H1 (cell line): ENCODE results near the gene FOXN3. TPM values are rescaled to one million over a fixed set of nuclear protein-coding genes. Genes with fewer than 3 reads are reported as not detected.
A peak's percentile ranks its signal among the peaks of the same experiment; 100 is the strongest.

Experiments
- CTCF ChIA-PET: fragments of 300-600 bp; sonication (Branson Sonifier 250); formaldehyde crosslinking; loops from one replicate; lab custom pipeline; 2021; ENCODE audit not compliant: partially characterized antibody; lab: Charles Lee
- POLR2A ChIA-PET: fragments of 300-600 bp; sonication (Branson Sonifier 250); formaldehyde crosslinking; loops from one replicate; lab custom pipeline; 2021; ENCODE audit warnings: inconsistent platforms; ENCODE audit not compliant: partially characterized antibody; lab: Charles Lee
- DNase-seq, 2 experiments: peaks; one replicate each; pipeline versions ENCODE4 v3.0.0 to v3.0.0-alpha.2; 2010 to 2022; ENCODE audit warnings: low spot score in 2 of 2, low read depth in 1 of 2, mixed read lengths in 1 of 2
- FAIRE-seq: peaks from 2 replicates; lab custom pipeline; 2011; peaks lifted over from hg19 to GRCh38; lab: Jason Lieb, UNC
- H2AFZ ChIP-seq: 2 replicates; pipeline ENCODE4 v1.8.1; 2012; ENCODE audit warnings: low read length, inconsistent platforms
- H2AK5ac ChIP-seq: 2 replicates; pipeline ENCODE4 v1.6.1; 2013; ENCODE audit warnings: low read depth, low read length
- H2BK120ac ChIP-seq: replicated peaks from 2 replicates; pipeline ENCODE3; 2013; ENCODE audit warnings: low read depth, low read length, inconsistent platforms
- H2BK12ac ChIP-seq: 2 replicates; pipeline ENCODE4 v1.6.1; 2013; ENCODE audit warnings: low read depth, low read length
- H2BK15ac ChIP-seq: 2 replicates; pipeline ENCODE4 v1.6.1; 2013; ENCODE audit warnings: low read length
- H2BK20ac ChIP-seq: 2 replicates; pipeline ENCODE4 v1.6.1; 2013; ENCODE audit warnings: low read length
- H2BK5ac ChIP-seq: 2 replicates; pipeline ENCODE4 v1.6.1; 2013; ENCODE audit warnings: low read depth, low read length
- H3K14ac ChIP-seq: 2 replicates; pipeline ENCODE4 v1.6.1; 2013; ENCODE audit warnings: inconsistent platforms; ENCODE audit not compliant: insufficient read length
- H3K18ac ChIP-seq: 2 replicates; pipeline ENCODE4 v1.6.1; 2013; ENCODE audit warnings: low read length; ENCODE audit errors: extremely low read depth
- H3K23ac ChIP-seq: 2 replicates; pipeline ENCODE4 v1.6.1; 2013; ENCODE audit warnings: inconsistent platforms; ENCODE audit not compliant: insufficient read length
- H3K23me2 ChIP-seq: 2 replicates; pipeline ENCODE4 v1.6.1; 2013; ENCODE audit warnings: low read depth, low read length
- H3K27ac ChIP-seq: 2 replicates; pipeline ENCODE4 v1.6.1; 2011; ENCODE audit warnings: low read depth, low read length, inconsistent platforms
- H3K27me3 ChIP-seq, 4 experiments: replicated peaks in 1 of 4; 1 replicate in 1 of 4; 2 replicates in 3 of 4; pipeline versions ENCODE4 v1.6.1 to v1.8.1; 2011 to 2013; ENCODE audit warnings: low read length in 3 of 4, mild to moderate bottlenecking in 3 of 4, inconsistent platforms in 2 of 4, mixed read lengths in 2 of 4, moderate library complexity in 1 of 4; ENCODE audit not compliant: control insufficient read depth in 3 of 4, insufficient read depth in 3 of 4; ENCODE audit errors: extremely low read depth in 1 of 4
- H3K36me3 ChIP-seq, 4 experiments: 2 replicates each; pipeline versions ENCODE4 v1.6.1 to v1.8.1; 2011 to 2013; ENCODE audit warnings: mild to moderate bottlenecking in 4 of 4, low read length in 3 of 4, moderate library complexity in 2 of 4, control low read depth in 1 of 4, inconsistent platforms in 1 of 4; ENCODE audit not compliant: insufficient read depth in 4 of 4, control insufficient read depth in 2 of 4
- H3K4ac ChIP-seq: replicated peaks from 2 replicates; pipeline ENCODE3; 2013; ENCODE audit warnings: low read length, low read depth, mixed read lengths, inconsistent platforms; ENCODE audit not compliant: insufficient read length
- H3K4me1 ChIP-seq, 4 experiments: replicated peaks in 1 of 4; 1 replicate in 1 of 4; 2 replicates in 3 of 4; pipeline versions ENCODE4 v1.6.1 to v1.8.1; 2011 to 2013; ENCODE audit warnings: low read length in 3 of 4, inconsistent platforms in 2 of 4, mixed read lengths in 1 of 4; ENCODE audit not compliant: insufficient read depth in 4 of 4, control insufficient read depth in 3 of 4
- H3K4me2 ChIP-seq, 2 experiments: 2 replicates each; pipeline versions ENCODE4 v1.6.1 to v1.8.1; 2011 to 2013; ENCODE audit warnings: low read depth in 2 of 2, low read length in 2 of 2, control low read depth in 1 of 2, inconsistent platforms in 1 of 2, mild to moderate bottlenecking in 1 of 2; ENCODE audit not compliant: insufficient read depth in 1 of 2
- H3K4me3 ChIP-seq, 4 experiments: fragments of 200-600, 300-600 bp in 1 of 4; sonication (generic), shearing (Covaris generic), sonication (Bioruptor Twin) in 1 of 4; 2 replicates each; pipeline versions ENCODE4 v1.5.1 to v1.8.1; 2011 to 2016; ENCODE audit warnings: low read length in 4 of 4, low read depth in 3 of 4, control low read depth in 2 of 4, inconsistent platforms in 2 of 4, mild to moderate bottlenecking in 2 of 4, mixed read lengths in 1 of 4, moderate library complexity in 1 of 4; ENCODE audit not compliant: insufficient read depth in 2 of 4; ENCODE audit errors: extremely low read depth in 1 of 4
- H3K56ac ChIP-seq: replicated peaks from 2 replicates; pipeline ENCODE3; 2013; ENCODE audit warnings: low read depth, mild to moderate bottlenecking, mixed read lengths, low read length, inconsistent platforms; ENCODE audit not compliant: insufficient read length
- H3K79me1 ChIP-seq: 2 replicates; pipeline ENCODE4 v1.6.1; 2013; ENCODE audit warnings: low read depth, low read length, control low read depth
- H3K79me2 ChIP-seq, 2 experiments: 2 replicates each; pipeline versions ENCODE4 v1.6.1 to v1.8.1; 2012 to 2013; ENCODE audit warnings: low read length in 2 of 2, mild to moderate bottlenecking in 2 of 2, inconsistent platforms in 1 of 2; ENCODE audit not compliant: insufficient read depth in 2 of 2, control insufficient read depth in 1 of 2
- H3K9ac ChIP-seq, 4 experiments: replicated peaks in 1 of 4; 1 replicate in 1 of 4; 2 replicates in 3 of 4; pipeline versions ENCODE4 v1.6.1 to v1.8.1; 2011 to 2013; ENCODE audit warnings: low read depth in 3 of 4, low read length in 3 of 4, control low read depth in 2 of 4, mild to moderate bottlenecking in 2 of 4, moderate library complexity in 2 of 4, inconsistent platforms in 1 of 4; ENCODE audit errors: extremely low read depth in 1 of 4
- H3K9me3 ChIP-seq, 2 experiments: 2 replicates each; pipeline versions ENCODE4 v1.6.1 to v1.8.1; 2012 to 2013; ENCODE audit warnings: mild to moderate bottlenecking in 2 of 2, moderate library complexity in 2 of 2, control low read depth in 1 of 2, inconsistent platforms in 1 of 2, low read depth in 1 of 2, low read length in 1 of 2, mixed read lengths in 1 of 2; ENCODE audit not compliant: insufficient read depth in 2 of 2
- H4K20me1 ChIP-seq, 2 experiments: replicated peaks in 1 of 2; 2 replicates each; pipeline versions ENCODE3 to v1.8.1; 2011 to 2013; ENCODE audit warnings: inconsistent platforms in 2 of 2, low read length in 2 of 2, mild to moderate bottlenecking in 1 of 2; ENCODE audit not compliant: insufficient read depth in 2 of 2, control insufficient read depth in 1 of 2
- H4K5ac ChIP-seq: 2 replicates; pipeline ENCODE4 v1.6.1; 2013; ENCODE audit warnings: low read length, low read depth, mixed read lengths, inconsistent platforms; ENCODE audit not compliant: insufficient read length
- H4K8ac ChIP-seq: 2 replicates; pipeline ENCODE4 v1.8.0; 2013; ENCODE audit warnings: mild to moderate bottlenecking, moderate library complexity, low read length, inconsistent platforms; ENCODE audit not compliant: insufficient read depth; ENCODE audit errors: extremely low read depth
- H4K91ac ChIP-seq: replicated peaks from 2 replicates; pipeline ENCODE3; 2013; ENCODE audit warnings: low read length, mixed read lengths, inconsistent platforms; ENCODE audit not compliant: insufficient read length
- CBX8 ChIP-seq: fragments of 300-800, 300-1000 bp; sonication (generic); IDR thresholded peaks from 2 replicates; pipeline ENCODE4 v1.7.1; 2016; ENCODE audit warnings: low read depth, low read length, borderline replicate concordance
- CHD1 ChIP-seq: IDR thresholded peaks from 2 replicates; pipeline ENCODE4 v1.6.1; 2012; ENCODE audit warnings: low read depth, low read length, improper control_type of control experiment
- CTBP2 ChIP-seq: IDR thresholded peaks from 2 replicates; pipeline ENCODE4 v1.7.0; 2011; ENCODE audit warnings: borderline replicate concordance, mild to moderate bottlenecking, moderate library complexity, mixed read lengths, low read length; ENCODE audit not compliant: insufficient read depth, insufficient read length
- EGR1 ChIP-seq: IDR thresholded peaks from 2 replicates; pipeline ENCODE4 v1.6.1; 2011; ENCODE audit warnings: low read depth, low read length, borderline replicate concordance
- MAX ChIP-seq: IDR thresholded peaks from 2 replicates; pipeline ENCODE4 v1.6.1; 2012; ENCODE audit warnings: inconsistent platforms
- NRF1 ChIP-seq: IDR thresholded peaks from 2 replicates; pipeline ENCODE4 v1.6.1; 2011; ENCODE audit warnings: mild to moderate bottlenecking, low read depth, low read length, improper control_type of control experiment
- POU5F1 ChIP-seq: IDR thresholded peaks from 2 replicates; pipeline ENCODE4 v1.6.1; 2011; ENCODE audit warnings: low read depth, mild to moderate bottlenecking, low read length, moderate library complexity
- RFX5 ChIP-seq: IDR thresholded peaks from 2 replicates; pipeline ENCODE4 v1.6.1; 2011; ENCODE audit warnings: low read depth, low read length, improper control_type of control experiment, borderline replicate concordance
- SIRT6 ChIP-seq: IDR thresholded peaks from one replicate; pipeline ENCODE4 v1.7.1; 2012; ENCODE audit warnings: low read length, inconsistent platforms
- SP1 ChIP-seq: IDR thresholded peaks from 2 replicates; pipeline ENCODE4 v1.6.1; 2011; ENCODE audit warnings: low read depth, low read length
- SP2 ChIP-seq: IDR thresholded peaks from 2 replicates; pipeline ENCODE4 v1.6.1; 2012; ENCODE audit warnings: mild to moderate bottlenecking, low read length, inconsistent platforms
- SP4 ChIP-seq: IDR thresholded peaks from 2 replicates; pipeline ENCODE4 v1.6.1; 2012; ENCODE audit warnings: low read length, inconsistent platforms
- SRF ChIP-seq: IDR thresholded peaks from 2 replicates; pipeline ENCODE4 v1.6.1; 2011; ENCODE audit warnings: mild to moderate bottlenecking, low read depth, low read length, moderate library complexity
- TBP ChIP-seq: IDR thresholded peaks from 2 replicates; pipeline ENCODE4 v1.6.1; 2011; ENCODE audit warnings: low read depth, low read length, improper control_type of control experiment
- WGBS, 2 experiments: shearing (Covaris generic) in 1 of 2; methylation state at CpG; one replicate each; pipeline versions ENCODE4 v1.1.6 to v1.1.7; 2013 to 2015; ENCODE audit warnings: low lambda C conversion rate in 2 of 2, mixed read lengths in 2 of 2, inconsistent platforms in 1 of 2, low coverage in 1 of 2, missing lambda C conversion rate in 1 of 2; ENCODE audit not compliant: insufficient replicate concordance in 2 of 2, insufficient coverage in 1 of 2, insufficient read length in 1 of 2; ENCODE audit errors: extremely low coverage in 1 of 2, missing lambda C conversion rate in 1 of 2; 5-methylcytosine and 5-hydroxymethylcytosine counted together
- polyA plus RNA-seq, 7 experiments: library from polyadenylated mRNA; depleted of rRNA in 3 of 7; stranded (reverse) in 5 of 7; unstranded in 2 of 7; fragments of >200 nt in 5 of 7; fragments of 200-250 nt in 2 of 7; gene quantifications; 1 replicate in 5 of 7; 2 replicates in 1 of 7; 4 replicates in 1 of 7; pipeline versions ENCODE4 v1.2.1 to v1.2.3, GENCODE V29; 2011 to 2013; ENCODE audit warnings: missing spikeins in 2 of 7, mixed read lengths in 2 of 7
- total RNA-seq: library from RNA; stranded (reverse); fragmentation: NEBNext Ultra II Directional; extraction: Animal tissue kit (Norgen Biotek cat#: 25700); gene quantifications from 2 replicates; pipeline ENCODE4 v1.2.1, GENCODE V29; 2021

FOXN3 gene
- total and polyA plus RNA-seq, 2 of the 8 experiments (the other 6 are each of a cell fraction or from before 2014, with no cell fraction given) = 52.6 to 178 TPM

- Histone ChIP-seq H3K4me3 (no peak overlapping the region), H3K56ac (no peak overlapping the region), H2BK20ac (peak overlapping the region; percentile 77), H4K20me1 (no peaks in the 10 kb centered on the region), H3K36me3 (no peaks in the 10 kb centered on the region), H3K9ac (no peak overlapping the region; a peak in 2 of 7 replicates), H2BK120ac (peak overlapping the region; percentile 73), H3K14ac (no peak overlapping the region), H3K4me2 (peak overlapping the region; percentile 46 to 82; a peak in 3 of 4 replicates), H3K27me3 (no peaks in the 10 kb centered on the region), H3K79me1 (no peaks in the 10 kb centered on the region), H3K4ac (peak overlapping the region; percentile 42), H2BK15ac (no peak overlapping the region; the same call in 1 of the 2 replicates)
- POLR2A ChIA-PET = interaction anchor here (1.6 to 1.8 kb wide), 2 partner anchors 11 to 14 kb away, joined by 4 read pairs; no protein-coding TSS in a partner anchor
- DNase-seq = no peak
- TF ChIP-seq SRF (no peak), MAX (no peak), NRF1 (no peak), SP4 (no peak), SP1 (no peak), SP2 (no peak), RFX5 (no peak), CBX8 (no peak), CTBP2 (no peak), SIRT6 (no peak), CHD1 (no peak), TBP (no peak), POU5F1 (no peak), EGR1 (no peak)
- TF ChIP-seq, all 59 proteins: peak for 0
- WGBS, 2 experiments = 80% methylated on average over 4 of the region's 4 CpGs; no CpG with 5 or more reads in 1 of the 2 experiments
- H2BK5ac ChIP-seq = peak overlapping the region; percentile 97
- CTCF ChIA-PET = interaction anchor here (1.2 kb wide), 1 partner anchor 23 kb away, joined by 3 read pairs; no protein-coding TSS in a partner anchor
- H3K23me2 ChIP-seq = no peaks in the 10 kb centered on the region
- H3K4me1 ChIP-seq = peaks cover 10 to 33% (median 23%) of the 10 kb centered on the region in 4 experiments; a peak in 6 of 7 replicates
- no peak overlapping the region for H2AFZ ChIP-seq
- peaks cover 0 to 32% of the 10 kb centered on the region in 2 experiments; a peak in 2 of 4 replicates for H3K79me2 ChIP-seq
- peak overlapping the region; percentile 76; the same call in 1 of the 2 replicates for H3K27ac ChIP-seq
- peak overlapping the region; percentile 91 for H2BK12ac ChIP-seq
- no peak for FAIRE-seq
- peak overlapping the region; percentile 2 for H3K23ac ChIP-seq
- peak overlapping the region; percentile 69 for H4K91ac ChIP-seq
- H4K5ac ChIP-seq = peak overlapping the region; percentile 88
- H2AK5ac ChIP-seq = peak overlapping the region; percentile 65
- no peak overlapping the region for H4K8ac ChIP-seq
- no peaks in the 10 kb centered on the region for H3K9me3 ChIP-seq
- peak overlapping the region; percentile 93 for H3K18ac ChIP-seq
These were observed 25.2 kb upstream of the FOXN3 start for GRCh38 chr14:89442280-89442679.
